B cell (primary cell): Measurements from ENCODE around the gene MAP10.

Source experiments
- EZH2 ChIP-seq: IDR thresholded peaks from 2 replicates; pipeline ENCODE4 v1.6.1; 2012; ENCODE audit warnings: borderline replicate concordance, low read depth, mild to moderate bottlenecking, moderate library complexity, low read length; ENCODE audit not compliant: insufficient read depth, poor library complexity, severe bottlenecking
- TF ChIP-seq, protein P1 (sequence below): fragments of 200-600 bp; IDR thresholded peaks from one replicate; pipeline ENCODE4 v1.8.0; 2022; ENCODE audit warnings: antibody characterized with exemption, mild to moderate bottlenecking

DNA sequence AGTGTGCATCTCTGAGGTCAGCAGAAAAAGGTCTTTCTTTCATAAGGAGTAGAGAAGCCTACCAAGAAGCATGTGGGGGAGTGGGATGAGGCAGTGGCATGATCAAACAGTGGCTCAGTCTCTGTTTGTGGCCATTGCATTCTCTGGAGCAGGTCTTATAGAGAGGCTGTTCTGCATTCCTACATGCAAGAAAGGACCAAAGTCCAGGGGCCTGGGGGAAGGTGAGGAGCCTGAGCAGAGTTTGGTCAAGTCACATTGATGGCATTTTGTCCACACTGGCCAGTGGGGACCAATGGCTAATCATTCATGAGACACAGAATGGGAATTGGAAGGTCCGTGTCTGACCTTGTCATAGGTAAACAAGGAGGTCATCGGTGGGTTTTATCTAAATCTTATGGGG, 25.4 kb downstream of the MAP10 start:
- TF ChIP-seq EZH2: no peak
- TF ChIP-seq, protein P1, sequence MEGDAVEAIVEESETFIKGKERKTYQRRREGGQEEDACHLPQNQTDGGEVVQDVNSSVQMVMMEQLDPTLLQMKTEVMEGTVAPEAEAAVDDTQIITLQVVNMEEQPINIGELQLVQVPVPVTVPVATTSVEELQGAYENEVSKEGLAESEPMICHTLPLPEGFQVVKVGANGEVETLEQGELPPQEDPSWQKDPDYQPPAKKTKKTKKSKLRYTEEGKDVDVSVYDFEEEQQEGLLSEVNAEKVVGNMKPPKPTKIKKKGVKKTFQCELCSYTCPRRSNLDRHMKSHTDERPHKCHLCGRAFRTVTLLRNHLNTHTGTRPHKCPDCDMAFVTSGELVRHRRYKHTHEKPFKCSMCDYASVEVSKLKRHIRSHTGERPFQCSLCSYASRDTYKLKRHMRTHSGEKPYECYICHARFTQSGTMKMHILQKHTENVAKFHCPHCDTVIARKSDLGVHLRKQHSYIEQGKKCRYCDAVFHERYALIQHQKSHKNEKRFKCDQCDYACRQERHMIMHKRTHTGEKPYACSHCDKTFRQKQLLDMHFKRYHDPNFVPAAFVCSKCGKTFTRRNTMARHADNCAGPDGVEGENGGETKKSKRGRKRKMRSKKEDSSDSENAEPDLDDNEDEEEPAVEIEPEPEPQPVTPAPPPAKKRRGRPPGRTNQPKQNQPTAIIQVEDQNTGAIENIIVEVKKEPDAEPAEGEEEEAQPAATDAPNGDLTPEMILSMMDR: no peak
